HUDEP-2 (cell line): Measurements from ENCODE around the gene CHI3L1.

Source experiments
- DNase-seq, 76 experiments: peaks; one replicate each; lab custom pipeline; 2025; ENCODE audit not compliant: unreplicated experiment in 76 of 76; lab: John Stamatoyannopoulos, UW

Gene CHI3L1

DNA sequence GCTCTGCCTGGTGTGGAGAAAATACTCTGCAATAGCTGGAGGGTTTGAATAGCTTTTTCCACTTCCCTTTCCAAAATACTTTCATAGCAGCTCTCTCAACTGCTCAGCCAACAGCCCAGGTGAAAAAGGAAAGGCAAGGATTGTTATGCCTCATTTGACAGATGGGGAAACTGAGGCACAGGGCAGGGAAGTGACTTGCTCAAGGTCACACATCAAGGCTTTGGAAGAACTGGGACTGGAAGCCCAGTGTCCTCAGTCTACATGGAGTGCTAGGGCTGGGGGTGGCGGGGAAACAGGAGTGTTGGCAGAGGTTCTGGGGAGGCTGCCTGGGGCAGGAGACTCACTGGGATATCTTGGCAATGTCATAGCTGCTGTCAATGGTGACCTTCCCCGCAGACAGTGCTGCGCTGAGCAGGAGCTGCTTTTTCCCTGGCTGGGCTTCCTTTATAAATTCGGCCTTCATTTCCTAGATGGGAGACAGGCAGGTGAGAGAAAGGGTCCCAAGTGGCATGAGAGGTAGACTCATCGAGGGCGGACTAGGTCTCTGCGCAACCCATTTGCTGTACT, 4.0 kb downstream of the CHI3L1 start:
- DNase-seq: no peak

DNA sequence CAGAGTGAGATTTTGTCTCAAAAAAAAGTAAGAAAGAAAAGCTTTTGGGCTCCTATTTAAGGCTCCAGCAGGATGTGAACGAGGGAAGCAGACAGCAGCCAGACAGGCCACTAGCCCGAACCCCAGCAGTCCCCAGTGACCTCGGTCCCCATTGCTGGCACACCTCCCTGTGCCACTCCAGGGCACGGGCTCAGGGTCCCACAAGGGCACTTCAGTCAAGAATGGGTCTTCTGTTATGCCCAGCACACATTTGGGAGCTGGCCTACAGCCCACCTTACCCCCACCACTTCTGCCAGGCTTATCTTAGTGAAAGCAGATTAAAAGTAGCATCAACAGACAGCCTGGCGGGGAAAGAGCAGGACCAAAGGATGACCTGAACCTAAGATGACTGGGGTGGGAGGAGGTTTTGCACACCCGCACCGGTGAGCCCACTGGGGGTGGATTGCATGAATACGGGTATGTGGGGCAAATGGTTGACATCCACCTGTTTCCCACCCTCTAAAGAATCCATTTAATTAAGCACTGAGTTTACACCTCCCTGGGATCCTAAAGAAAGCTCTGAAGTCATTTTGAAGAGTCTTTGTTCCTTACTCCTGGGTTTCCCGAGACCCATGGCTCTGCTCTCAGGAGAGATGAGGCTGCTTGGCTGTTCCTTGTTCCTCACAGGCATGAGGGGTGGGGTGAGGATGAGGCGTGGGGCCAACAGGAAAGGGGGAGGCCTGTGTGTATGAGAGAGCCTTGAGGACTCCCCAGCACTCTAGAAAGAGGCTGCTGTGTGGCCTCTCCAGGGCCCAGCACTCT, 4.7 kb downstream of the CHI3L1 start:
- no peak for DNase-seq

- DNase-seq: no peak
Measured at GRCh38 chr1:203180611-203181330, 5.7 kb downstream of the CHI3L1 start.

DNA sequence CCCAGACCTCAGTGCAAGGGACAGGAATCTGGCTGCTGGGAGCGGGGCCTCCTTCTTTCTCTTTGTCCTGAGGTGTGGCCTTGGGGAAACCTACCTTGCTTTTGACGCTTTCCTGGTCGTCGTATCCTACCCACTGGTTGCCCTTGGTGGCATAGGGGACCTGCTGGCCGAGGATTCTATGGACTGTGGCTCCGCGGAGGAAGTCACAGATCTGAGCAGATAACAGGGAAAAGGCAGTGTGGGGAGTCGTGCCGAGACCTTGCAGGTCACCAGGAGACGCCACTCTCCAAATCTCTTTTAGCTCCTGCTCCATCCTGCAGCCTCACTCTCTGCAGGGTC, 6.9 kb downstream of the CHI3L1 start:
- DNase-seq: no peak

DNA sequence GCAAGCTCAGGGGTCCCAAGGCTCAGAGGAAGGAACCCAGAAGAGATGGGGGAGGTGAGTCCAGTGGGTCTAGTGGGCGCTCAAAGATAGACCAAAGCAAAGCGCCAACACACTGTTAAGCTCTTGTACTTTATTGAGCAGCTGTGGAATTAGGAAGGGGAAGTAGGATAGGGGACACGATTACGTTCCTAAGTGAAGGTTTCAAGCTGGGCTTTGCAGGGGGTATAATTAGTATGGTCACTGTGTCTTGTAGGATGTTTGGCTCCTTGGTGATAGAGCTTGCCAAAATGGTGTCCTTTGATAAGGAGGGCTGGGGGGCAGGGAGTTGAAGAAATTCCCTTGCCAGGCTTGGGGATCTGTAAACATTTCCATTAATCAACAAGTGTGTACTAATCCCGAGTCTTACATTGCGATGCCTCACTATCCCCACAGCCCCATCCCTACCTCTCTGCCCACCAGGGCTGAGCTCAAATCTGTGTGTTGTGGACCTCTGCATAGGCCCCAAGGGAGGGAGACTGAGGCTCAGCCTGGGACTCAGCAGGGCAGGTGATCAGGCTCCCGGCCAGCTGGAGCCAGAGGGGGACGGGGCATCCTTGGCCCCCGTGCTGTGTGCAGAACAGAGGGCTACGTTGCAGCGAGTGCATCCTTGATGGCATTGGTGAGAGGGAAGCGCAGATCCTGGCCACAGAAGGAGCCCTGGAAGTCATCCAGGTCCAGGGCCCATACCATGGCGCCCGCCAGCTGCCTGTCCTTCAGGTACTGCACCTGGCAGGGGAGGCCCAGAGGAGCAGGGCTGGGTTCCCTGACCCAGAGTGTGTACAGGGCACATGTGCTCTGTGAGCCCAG, 7.5 kb downstream of the CHI3L1 start:
- no peak for DNase-seq

- no peak for DNase-seq
Measured at GRCh38 chr1:203178083-203178482, 8.4 kb downstream of the CHI3L1 start.

DNA sequence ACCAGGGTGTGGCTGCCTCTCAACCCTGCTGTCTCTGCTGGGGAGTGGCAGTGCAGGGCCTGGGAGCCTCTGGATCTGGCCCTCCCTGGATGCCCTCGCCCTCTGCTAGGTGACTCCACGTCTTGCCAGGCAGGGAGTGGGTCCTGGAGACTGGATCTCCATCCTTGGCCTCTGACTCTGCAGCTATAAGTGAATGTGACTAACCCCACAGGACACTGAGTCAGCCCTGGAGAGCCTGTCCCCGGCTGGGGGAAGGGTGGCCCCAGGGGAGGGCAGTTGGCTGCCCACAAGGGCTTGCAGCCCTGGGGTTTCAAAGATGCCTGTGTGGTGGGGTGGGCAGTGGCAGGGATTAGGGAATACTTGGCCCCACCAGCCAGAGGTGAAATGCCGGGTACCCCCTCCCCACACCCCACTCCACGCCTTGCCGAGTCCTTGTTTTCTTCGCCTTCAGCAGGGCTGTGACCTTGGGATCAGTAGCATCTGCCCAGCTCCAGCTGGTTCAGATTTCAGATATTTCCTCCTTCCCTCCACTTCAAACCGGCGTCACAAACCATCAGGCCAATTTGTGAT, 8.9 kb downstream of the CHI3L1 start:
- DNase-seq: no peak

DNA sequence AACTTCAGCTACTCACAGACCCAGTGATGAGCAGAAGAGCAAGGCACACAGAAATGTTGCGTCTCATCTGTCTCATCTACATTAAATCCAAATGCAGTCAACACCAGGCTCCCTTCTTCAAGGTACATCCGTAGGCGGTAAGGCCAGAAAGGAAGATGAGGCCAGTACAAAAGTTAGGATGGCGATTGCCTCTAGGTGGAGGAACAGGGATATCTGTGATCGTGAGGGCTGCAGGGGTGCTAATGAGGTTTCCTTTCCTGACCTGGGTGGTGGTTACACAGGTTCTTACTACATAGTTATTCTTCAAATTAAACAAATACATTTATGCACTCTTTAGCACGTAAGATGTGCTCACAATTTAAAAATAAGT, 9.5 kb downstream of the CHI3L1 start:
- DNase-seq: no peak

DNA sequence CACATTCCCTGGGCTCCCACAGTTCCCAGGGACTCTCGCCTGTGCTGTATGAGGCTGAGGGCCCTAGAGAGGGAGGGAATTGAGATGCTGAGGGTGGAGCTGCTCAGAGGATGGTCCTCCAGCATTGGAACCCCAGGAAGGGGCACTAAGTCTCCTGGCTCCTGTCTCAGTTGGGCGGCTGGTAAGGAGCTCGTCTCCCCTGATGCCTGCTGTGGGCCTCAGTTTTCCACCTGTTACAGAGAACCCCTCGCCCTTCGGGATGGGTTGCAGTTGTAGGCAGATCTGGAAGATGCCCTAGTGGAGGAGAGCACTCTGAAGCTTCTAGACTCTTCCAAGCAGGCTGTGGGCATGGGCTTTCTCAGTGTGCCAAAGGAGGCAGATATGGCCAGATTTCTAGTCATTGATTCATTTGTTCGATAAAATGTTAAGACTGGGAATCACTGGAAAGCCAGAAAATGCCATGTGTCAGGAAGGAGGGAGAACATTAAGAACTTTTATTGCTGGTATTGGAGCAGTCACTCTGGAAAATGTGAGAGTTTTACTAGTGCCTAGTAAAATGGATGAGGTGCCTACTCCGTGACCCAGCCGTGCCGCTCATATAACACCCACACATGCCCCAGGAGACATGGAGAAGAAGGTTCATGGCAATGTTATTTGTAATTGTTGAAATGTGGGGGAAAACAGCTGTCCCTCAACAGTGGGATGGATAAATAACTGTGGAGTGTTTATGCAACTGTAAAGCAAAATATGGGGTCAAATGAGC, 10.1 kb downstream of the CHI3L1 start:
- no peak for DNase-seq

DNA sequence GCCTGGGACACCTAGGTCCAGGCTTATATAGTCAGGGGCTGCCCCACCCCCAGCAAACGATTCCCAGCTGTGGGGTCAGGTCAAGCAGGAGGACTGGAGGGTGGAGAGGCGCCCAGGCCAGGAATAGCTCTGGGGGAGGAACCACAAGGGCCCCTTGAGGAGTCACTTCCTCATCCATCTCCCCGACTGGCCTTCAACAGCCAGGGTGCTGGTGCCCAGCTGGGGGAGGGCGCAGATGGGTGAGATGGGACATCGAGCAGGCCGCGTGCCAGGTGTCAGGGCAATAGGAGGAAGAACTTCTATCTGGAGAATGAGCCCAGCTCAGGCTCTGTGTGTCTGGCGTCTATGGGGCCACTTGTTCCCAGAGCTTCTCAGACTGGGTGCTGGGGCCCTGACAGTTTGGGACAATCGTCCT, 10.7 kb downstream of the CHI3L1 start:
- DNase-seq: no peak

GRCh38 chr1:203175237-203175826, 11.2 kb downstream of the CHI3L1 start, which contains the start of gene MYBPH:
Gene MYBPH (minus strand): TSS chr1:203175826. CDS start chr1:203175755, 71 bp downstream.
- no peak for DNase-seq

- no peak for DNase-seq
Measured at GRCh38 chr1:203174324-203174985, 12.0 kb downstream of the CHI3L1 start.

DNA sequence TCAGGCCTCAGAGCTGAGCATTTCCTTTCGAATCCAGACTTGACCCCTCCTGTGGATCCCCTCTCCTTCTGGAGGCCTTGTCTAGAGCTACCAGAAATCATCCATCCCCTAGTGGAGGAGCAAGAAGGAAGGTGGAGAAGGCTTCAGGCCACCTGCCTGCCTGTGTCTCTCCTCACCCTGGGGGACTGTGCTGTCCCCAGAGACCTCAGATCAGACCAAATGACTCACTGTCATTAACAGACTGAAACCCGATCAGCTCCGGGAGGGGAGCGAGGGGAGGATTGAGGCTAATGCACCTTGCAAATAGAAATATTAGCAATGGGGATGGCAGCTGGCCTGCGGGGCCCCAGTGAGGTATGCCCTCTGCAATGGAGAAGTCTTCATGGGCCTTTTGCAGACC, 12.9 kb downstream of the CHI3L1 start:
- DNase-seq: no peak

GRCh38 chr1:203173011-203173555, 13.4 kb downstream of the CHI3L1 start:
- no peak for DNase-seq

DNA sequence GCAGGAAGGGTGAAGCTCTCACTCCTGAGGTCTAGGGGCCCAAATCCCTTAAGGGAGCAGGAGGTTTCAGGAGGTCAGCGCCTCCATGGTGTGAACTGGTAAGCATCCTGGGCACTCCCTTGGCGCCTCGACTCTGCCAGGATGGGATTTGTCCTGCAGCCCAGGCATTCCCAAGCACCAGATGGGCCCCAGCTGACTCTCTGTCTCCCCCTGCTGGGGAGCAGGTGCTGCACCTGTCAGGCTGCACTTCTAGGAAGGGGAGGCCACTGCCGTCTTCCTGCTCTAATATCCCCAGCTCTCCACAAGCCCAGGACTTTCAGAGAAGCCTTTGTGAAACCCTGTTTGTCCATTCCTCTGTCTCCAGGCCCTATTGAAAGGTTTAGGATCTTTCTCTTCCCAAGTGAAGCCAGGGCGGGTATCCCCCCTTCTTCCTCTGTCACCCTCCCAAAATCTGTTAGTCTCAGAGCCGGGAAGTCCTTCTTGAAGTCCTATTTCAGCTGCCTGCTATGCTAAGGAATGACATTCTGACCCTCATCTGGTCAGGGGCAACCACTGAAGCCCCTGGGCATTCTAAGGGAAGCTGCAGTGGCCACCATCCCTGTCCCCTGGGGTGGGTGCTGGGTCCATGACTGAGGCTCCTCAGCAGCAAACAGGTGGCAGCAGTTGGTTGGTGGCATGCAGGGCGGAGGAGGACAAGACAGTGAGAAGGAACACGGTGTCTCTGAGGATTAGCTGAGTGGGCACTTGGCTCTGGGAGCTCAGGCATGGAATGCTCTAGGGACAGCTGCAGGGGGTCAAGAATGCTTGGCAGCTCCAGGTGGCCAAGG, 14.1 kb downstream of the CHI3L1 start:
- peak in 40 of 76 experiments; percentile 5 to 62 (median 27) for DNase-seq

DNA sequence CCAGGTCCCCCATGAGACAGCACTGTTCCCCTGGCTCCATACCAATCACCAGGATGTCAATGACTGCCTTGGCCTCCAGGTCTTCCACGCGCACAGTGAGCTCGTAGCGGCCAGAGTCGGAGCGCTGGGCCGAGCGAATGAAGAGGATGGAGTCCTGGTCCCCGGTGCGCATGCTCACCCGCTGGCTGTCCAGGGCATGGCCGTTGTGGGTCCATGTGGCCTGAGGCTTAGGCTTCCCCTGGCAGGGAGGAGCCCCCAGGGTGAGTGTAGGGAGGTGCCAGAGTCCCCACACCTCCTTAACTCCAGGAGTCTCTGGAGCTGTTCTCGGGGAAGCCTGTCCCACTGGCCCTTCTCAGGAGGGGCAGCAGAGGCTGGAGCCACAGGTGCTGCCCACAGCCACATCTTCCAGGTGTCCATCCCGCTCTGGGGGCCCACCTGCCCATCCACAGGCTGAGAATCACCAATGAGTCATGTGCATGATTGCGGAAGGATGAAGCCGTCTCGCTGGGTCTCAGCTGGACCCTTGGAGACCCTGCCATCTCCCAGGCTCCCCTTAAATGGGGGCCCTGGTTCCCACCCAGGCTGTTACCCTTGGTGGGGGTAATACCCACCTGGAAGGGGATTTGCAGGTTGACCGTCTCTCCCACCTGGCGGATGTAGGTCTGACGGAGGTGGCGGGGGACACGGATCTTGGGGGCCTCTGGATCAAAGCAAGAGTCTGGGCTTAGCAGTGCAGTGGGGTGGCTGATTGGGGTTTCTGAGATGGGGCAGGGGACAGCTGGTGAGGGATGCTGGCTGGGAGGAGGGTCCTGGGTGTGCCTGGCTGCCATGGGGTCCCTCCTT, 14.9 kb downstream of the CHI3L1 start:
- no peak for DNase-seq
